ENCODE results near the gene DNAL1. TPM values are rescaled to one million over a fixed set of nuclear protein-coding genes. Genes with fewer than 3 reads are reported as not detected.
A peak's percentile ranks its signal among the peaks of the same experiment; 100 is the strongest.

The DNAL1 gene, protein sequence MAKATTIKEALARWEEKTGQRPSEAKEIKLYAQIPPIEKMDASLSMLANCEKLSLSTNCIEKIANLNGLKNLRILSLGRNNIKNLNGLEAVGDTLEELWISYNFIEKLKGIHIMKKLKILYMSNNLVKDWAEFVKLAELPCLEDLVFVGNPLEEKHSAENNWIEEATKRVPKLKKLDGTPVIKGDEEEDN
- 13.3 TPM for total RNA-seq
- 6.3 TPM for polyA plus RNA-seq

- H3K36me3 ChIP-seq (ENCODE audit: insufficient read depth) = no peaks in the 10 kb centered on the region
- peak; percentile 71 for DNase-seq (ENCODE audit: extremely low spot score)
Measured at GRCh38 chr14:73644531-73645247, at the start of gene DNAL1. Gene DNAL1, plus strand, starts transcription at chr14:73644986. Its CDS starts 54 bp downstream, at chr14:73645040.

DNA sequence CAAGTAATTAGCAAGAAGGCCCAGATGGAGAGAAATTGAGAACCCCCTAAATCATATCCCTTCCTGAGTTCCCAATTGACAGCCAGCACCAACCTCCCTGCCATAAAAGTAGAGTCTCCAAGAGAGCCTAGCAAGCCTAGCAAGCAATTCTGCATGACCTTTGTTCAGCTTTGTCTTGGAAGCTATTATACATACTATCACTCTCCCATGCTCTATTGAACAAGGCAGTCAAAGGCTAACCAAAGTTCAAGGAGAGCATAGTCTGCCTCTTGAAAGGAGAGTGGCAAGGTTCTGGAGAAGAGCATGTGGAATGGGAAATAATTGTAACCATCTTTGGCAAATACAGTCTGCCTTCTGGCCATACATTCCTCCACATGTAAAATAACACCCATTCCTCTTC is 45.3 kb upstream of the DNAL1 start:
- no peak overlapping the region for H3K27ac ChIP-seq (ENCODE audit: low read depth)

More at GRCh38 chr14:73644531-73645247, at the start of gene DNAL1:
- peak within 1 kb of the TSS; percentile 62 for H3K4me3 ChIP-seq (ENCODE audit: low read depth, low read length)
- no peaks in the 10 kb centered on the region for H3K4me1 ChIP-seq (ENCODE audit: insufficient read depth)
- H3K27ac ChIP-seq (ENCODE audit: low read depth) = peak within 1 kb of the TSS; percentile 40
- under 1% methylated on average over 43 of the region's 43 CpGs for WGBS

GRCh38 chr14:73602994-73603393 is 41.8 kb upstream of the DNAL1 start:
- no peak overlapping the region for H3K27ac ChIP-seq (ENCODE audit: low read depth)
- no peak overlapping the region for H3K4me3 ChIP-seq (ENCODE audit: low read depth, low read length)
- H3K4me1 ChIP-seq (ENCODE audit: insufficient read depth) = no peaks in the 10 kb centered on the region
- DNase-seq (ENCODE audit: extremely low spot score) = no peak
- WGBS = 75% methylated on average over 3 of the region's 3 CpGs
- no peaks in the 10 kb centered on the region for H3K36me3 ChIP-seq (ENCODE audit: insufficient read depth)

More for the DNA sequence above, 45.3 kb upstream of the DNAL1 start:
- Histone ChIP-seq H3K4me1 (ENCODE audit: insufficient read depth) (no peaks in the 10 kb centered on the region), H3K4me3 (ENCODE audit: low read depth, low read length) (no peak overlapping the region), H3K36me3 (ENCODE audit: insufficient read depth) (no peaks in the 10 kb centered on the region)
- no peak for DNase-seq (ENCODE audit: extremely low spot score)

DNA sequence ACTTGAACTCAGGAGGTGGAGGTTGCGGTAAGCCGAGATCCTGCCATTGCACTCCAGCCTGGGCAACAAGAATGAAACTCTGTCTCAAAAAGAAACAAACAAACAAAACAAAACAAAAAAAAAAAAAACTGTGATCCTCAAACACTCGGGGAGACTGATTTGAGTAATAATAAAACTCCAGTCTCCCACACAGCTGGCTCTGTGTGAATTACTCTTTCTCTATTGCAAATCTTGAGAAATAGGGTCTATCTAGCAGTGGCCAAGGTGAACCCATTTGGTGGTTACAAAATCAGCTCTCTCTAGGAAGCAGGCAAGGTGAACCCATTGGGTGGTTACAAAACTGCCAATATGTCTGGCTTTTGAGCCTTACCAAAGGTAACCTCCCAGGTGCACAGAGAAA is 38.5 kb upstream of the DNAL1 start:
- Histone ChIP-seq H3K4me1 (ENCODE audit: insufficient read depth) (no peaks in the 10 kb centered on the region), H3K4me3 (ENCODE audit: low read depth, low read length) (no peak overlapping the region), H3K36me3 (ENCODE audit: insufficient read depth) (no peaks in the 10 kb centered on the region), H3K27ac (ENCODE audit: low read depth) (no peak overlapping the region)
- WGBS = 93% methylated on average over 3 of the region's 3 CpGs
- no peak for DNase-seq (ENCODE audit: extremely low spot score)

- 94% methylated on average over 1 of the region's 1 CpG for WGBS
- H3K4me1 ChIP-seq (ENCODE audit: insufficient read depth) = no peaks in the 10 kb centered on the region
- DNase-seq (ENCODE audit: extremely low spot score) = no peak
Measured at GRCh38 chr14:73607241-73607640, 37.5 kb upstream of the DNAL1 start.

GRCh38 chr14:73610687-73611086 is 34.1 kb upstream of the DNAL1 start:
- no peak for DNase-seq (ENCODE audit: extremely low spot score)
- H3K4me3 ChIP-seq (ENCODE audit: low read depth, low read length) = no peak overlapping the region
- H3K36me3 ChIP-seq (ENCODE audit: insufficient read depth) = no peaks in the 10 kb centered on the region
- WGBS = 40% methylated on average over 2 of the region's 2 CpGs
- H3K4me1 ChIP-seq (ENCODE audit: insufficient read depth) = no peaks in the 10 kb centered on the region
- no peak overlapping the region for H3K27ac ChIP-seq (ENCODE audit: low read depth)

More at GRCh38 chr14:73607241-73607640, 37.5 kb upstream of the DNAL1 start:
- Histone ChIP-seq H3K4me3 (ENCODE audit: low read depth, low read length) (no peak overlapping the region), H3K36me3 (ENCODE audit: insufficient read depth) (no peaks in the 10 kb centered on the region), H3K27ac (ENCODE audit: low read depth) (no peak overlapping the region)

DNA sequence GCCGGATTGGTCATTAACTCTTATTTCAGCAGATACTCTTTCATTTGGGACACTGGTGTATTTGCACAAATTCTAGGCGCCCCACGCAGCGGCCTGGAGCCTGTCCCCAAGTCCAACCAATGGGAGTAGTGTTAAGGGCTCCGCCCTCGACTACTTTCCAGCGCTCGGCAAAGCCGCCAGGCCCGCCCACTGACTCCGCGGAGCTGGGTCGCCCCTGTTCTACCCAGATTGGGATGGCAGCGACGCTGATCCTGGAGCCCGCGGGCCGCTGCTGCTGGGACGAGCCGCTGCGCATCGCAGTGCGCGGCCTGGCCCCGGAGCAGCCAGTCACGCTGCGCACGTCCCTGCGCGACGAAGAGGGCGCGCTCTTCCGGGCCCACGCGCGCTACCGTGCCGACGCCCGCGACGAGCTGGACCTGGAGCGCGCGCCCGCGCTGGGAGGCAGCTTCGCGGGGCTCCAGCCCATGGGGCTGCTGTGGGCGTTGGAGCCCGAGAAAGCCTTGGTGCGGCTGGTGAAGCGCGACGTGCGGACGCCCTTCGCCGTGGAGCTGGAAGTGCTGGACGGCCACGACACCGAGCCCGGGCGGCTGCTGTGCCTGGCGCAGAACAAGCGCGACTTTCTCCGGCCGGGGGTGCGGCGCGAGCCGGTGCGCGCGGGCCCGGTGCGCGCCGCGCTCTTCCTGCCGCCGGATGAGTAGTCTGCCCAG is 32.3 kb upstream of the DNAL1 start, which contains the start of gene ACOT6:
TSS of gene ACOT6 (plus strand) at position 179 of the 707 bp plus-strand sequence. CDS start at position 234, 55 bp downstream.
- under 1% methylated on average over 84 of the region's 84 CpGs for WGBS
- H3K27ac ChIP-seq (ENCODE audit: low read depth) = peak within 1 kb of the TSS; percentile 78
- no peak for DNase-seq (ENCODE audit: extremely low spot score)
- H3K36me3 ChIP-seq (ENCODE audit: insufficient read depth) = no peaks in the 10 kb centered on the region
- peak within 1 kb of the TSS; percentile 53 for H3K4me3 ChIP-seq (ENCODE audit: low read depth, low read length)
- no peaks in the 10 kb centered on the region for H3K4me1 ChIP-seq (ENCODE audit: insufficient read depth)

DNA sequence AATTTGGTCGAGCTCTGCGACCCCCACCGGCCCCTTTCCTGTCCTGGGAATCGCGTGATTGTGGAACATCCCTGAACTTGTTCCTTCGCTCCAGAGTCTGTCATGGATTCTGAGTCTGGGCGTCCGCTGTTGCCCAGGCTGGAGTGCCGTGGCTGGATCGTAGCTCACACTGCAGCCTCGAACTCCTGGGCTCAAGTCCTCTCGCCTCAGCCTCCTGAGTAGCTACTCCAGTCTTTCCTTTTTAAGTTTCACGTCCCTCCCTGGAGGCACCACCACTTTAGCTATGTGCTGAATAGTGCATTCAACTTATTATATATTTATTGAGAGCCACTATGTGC is 31.8 kb upstream of the DNAL1 start:
- Histone ChIP-seq H3K27ac (ENCODE audit: low read depth) (peak overlapping the region; percentile 78), H3K4me1 (ENCODE audit: insufficient read depth) (no peaks in the 10 kb centered on the region), H3K4me3 (ENCODE audit: low read depth, low read length) (peak overlapping the region; percentile 53), H3K36me3 (ENCODE audit: insufficient read depth) (no peaks in the 10 kb centered on the region)
- no peak for DNase-seq (ENCODE audit: extremely low spot score)
- 2% methylated on average over 13 of the region's 13 CpGs for WGBS

DNA sequence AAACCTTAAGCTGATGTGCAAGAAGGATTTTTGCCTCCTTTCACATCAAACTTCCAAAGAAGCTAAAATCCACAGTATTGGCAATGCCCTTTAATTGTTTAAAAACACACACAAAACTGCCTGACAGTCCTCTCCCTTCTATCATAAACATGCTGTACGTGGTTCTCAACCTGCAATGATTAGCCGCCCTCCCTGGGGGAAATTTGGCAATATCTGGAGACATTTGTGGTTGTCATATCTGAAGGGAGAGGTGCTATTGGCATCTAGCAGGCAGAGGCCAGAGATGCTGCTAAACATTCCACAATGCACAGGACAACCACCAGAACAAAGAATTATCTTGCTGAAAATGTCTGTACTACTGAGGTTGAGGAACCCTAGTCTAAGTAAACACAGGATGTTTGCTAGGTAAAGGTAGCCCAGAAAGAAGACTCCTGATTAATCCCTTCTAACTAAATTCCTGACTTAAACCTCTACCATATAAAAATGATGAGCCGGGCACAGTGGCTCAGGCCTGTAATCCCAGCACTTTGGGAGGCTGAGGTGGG is 31.3 kb upstream of the DNAL1 start:
- 83% methylated on average over 3 of the region's 3 CpGs for WGBS

DNA sequence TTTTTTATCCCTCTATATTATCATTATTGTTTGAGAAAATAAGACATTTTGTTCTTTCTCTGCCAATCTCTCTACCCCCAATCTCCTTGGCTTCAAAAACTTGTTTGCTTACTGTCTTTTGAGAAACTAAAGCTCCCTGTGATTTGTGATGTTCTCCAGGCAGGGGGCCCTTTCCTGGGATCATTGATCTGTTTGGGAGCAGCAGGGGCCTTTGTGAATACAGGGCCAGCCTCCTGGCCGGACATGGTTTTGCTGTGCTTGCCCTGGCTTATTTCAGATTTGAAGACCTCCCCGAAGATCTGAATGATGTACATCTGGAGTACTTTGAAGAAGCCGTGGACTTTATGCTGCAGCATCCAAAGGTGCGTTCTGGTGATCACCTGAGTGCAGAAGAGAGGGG is 28.0 kb upstream of the DNAL1 start:
- Histone ChIP-seq H3K4me3 (ENCODE audit: low read depth, low read length) (no peak overlapping the region), H3K36me3 (ENCODE audit: insufficient read depth) (no peaks in the 10 kb centered on the region), H3K27ac (ENCODE audit: low read depth) (no peak overlapping the region), H3K4me1 (ENCODE audit: insufficient read depth) (no peaks in the 10 kb centered on the region)
- WGBS = 83% methylated on average over 4 of the region's 4 CpGs
- no peak for DNase-seq (ENCODE audit: extremely low spot score)

More for the DNA sequence above, 31.3 kb upstream of the DNAL1 start:
- H3K36me3 ChIP-seq (ENCODE audit: insufficient read depth) = no peaks in the 10 kb centered on the region
- H3K4me1 ChIP-seq (ENCODE audit: insufficient read depth) = no peaks in the 10 kb centered on the region
- DNase-seq (ENCODE audit: extremely low spot score) = no peak
- H3K27ac ChIP-seq (ENCODE audit: low read depth) = no peak overlapping the region
- H3K4me3 ChIP-seq (ENCODE audit: low read depth, low read length) = no peak overlapping the region

DNA sequence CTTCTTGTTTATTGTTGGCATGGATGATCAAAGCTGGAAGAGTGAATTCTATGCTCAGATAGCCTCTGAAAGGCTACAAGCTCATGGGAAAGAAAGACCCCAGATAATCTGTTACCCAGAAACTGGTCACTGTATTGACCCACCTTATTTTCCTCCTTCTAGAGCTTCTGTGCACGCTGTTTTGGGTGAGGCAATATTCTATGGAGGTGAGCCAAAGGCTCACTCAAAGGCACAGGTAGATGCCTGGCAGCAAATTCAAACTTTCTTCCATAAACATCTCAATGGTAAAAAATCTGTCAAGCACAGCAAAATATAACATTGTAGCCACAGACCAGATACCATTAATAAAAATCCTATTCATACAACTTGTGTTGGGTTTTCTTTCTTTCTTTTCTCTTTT is 25.3 kb upstream of the DNAL1 start:
- WGBS = 86% methylated on average over 1 of the region's 1 CpG
- no peak overlapping the region for H3K4me3 ChIP-seq (ENCODE audit: low read depth, low read length)
- no peaks in the 10 kb centered on the region for H3K36me3 ChIP-seq (ENCODE audit: insufficient read depth)
- no peak for DNase-seq (ENCODE audit: extremely low spot score)
- no peak overlapping the region for H3K27ac ChIP-seq (ENCODE audit: low read depth)
- no peaks in the 10 kb centered on the region for H3K4me1 ChIP-seq (ENCODE audit: insufficient read depth)

GRCh38 chr14:73620268-73620667 is 24.5 kb upstream of the DNAL1 start:
- 85% methylated on average over 10 of the region's 10 CpGs for WGBS
- no peaks in the 10 kb centered on the region for H3K4me1 ChIP-seq (ENCODE audit: insufficient read depth)

DNA sequence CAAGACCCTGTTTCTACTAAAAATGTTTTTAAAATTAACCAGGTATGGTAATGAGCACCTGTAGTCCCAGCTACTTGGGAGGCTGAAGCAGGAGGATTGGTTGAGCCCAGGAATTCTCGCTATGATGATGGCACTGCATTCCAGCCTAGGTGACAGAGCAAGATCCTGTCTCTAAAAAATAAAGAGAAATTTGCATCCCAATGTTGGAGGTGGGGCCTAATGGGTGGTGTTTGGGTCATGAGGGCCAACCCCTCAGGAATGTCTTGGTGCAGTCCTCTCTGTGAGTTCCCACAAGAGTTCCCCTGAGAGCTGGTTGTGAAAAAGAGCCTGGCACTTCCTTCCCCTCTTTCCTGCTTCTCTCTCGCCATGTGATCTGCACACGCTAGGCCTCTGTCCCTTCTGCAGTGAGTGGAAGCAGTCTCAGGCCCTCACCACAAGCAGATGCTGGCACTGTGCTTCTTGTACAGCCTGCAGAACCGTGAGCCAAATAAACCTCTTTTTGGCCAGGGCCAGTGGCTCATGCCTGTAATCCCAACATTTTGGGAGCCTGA is 21.2 kb upstream of the DNAL1 start:
- Histone ChIP-seq H3K4me3 (ENCODE audit: low read depth, low read length) (no peak overlapping the region), H3K36me3 (ENCODE audit: insufficient read depth) (no peaks in the 10 kb centered on the region), H3K27ac (ENCODE audit: low read depth) (no peak overlapping the region), H3K4me1 (ENCODE audit: insufficient read depth) (no peaks in the 10 kb centered on the region)
- WGBS = 94% methylated on average over 4 of the region's 4 CpGs
- no peak for DNase-seq (ENCODE audit: extremely low spot score)

More at GRCh38 chr14:73620268-73620667, 24.5 kb upstream of the DNAL1 start:
- no peak overlapping the region for H3K4me3 ChIP-seq (ENCODE audit: low read depth, low read length)
- no peak overlapping the region for H3K27ac ChIP-seq (ENCODE audit: low read depth)
- no peak for DNase-seq (ENCODE audit: extremely low spot score)
- H3K36me3 ChIP-seq (ENCODE audit: insufficient read depth) = no peaks in the 10 kb centered on the region

All from urinary bladder (tissue), 4 donors.